T-helper 1 cell treated with Interleukin-12 subunit alpha and Interleukin-12 subunit beta and Interleukin-4 antibody, amounts not matched to agents 30 ng/mL and 1 ng/mL, for 36 hours (primary cell): ENCODE data around the gene THSD4. TPM values are rescaled to one million over a fixed set of nuclear protein-coding genes. Genes with fewer than 3 reads are reported as not detected.
"Not testable (repeated sequence)": the region's sequence is repeated elsewhere in the genome, so short reads cannot be mapped to it uniquely, and the experiment has no call there.

Source experiments
- intact Hi-C: fragments of 100-400 bp; cut with micrococcal nuclease; formaldehyde crosslinking; loops from one replicate; pipeline ENCODE4 v1.15.1; 2024
- total RNA-seq: library from RNA; stranded (reverse); gene quantifications from 2 replicates; pipeline ENCODE4 v1.2.3, GENCODE V29; 2022

The THSD4 gene
- total RNA-seq, 1 donor from 2014 or later = not detected

GRCh38 chr15:71187078-71187477 lies 71.8 kb downstream of the THSD4 start:
- intact Hi-C loops = no loop called here

DNA sequence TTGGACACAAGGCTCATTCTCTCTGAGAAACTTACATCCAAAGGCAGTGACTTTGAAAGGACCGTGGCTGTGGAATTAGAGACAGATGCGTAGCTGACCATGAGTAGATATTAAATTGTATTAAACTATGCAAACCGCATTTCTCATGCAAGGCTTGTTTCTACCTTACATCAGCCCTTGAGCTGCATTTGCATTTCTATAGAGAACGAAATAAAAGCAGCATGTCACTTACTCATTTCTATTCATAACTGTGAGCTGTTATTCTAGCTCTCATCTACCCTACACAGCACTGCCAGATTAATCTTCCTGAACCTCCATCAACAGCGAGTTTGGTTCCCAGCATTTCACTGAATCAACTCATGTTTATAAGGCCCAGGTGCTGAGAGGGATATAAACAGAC lies 72.3 kb downstream of the THSD4 start:
- intact Hi-C loops = no loop called here

- intact Hi-C loops = no loop called here
Observed at GRCh38 chr15:71189718-71190117, 74.4 kb downstream of the THSD4 start.

DNA sequence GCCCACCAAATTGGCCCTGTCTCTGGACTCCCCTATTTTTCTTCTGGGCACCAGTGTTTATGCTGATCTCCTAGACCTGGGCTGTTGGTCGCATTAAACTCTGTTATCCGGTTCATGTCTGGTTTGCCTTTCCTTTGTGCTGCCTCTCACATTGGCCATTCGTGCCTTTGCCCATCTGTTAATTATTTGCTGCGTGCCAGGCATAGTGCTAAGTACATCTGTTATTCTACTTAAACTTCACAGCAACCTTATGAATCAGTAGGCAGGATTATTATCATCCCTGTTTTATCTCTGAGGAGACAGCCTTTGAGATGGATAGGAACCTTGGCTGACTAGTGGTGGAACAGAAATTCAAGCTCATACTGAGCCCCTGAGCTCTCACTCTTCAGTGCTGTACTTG lies 76.0 kb downstream of the THSD4 start:
- intact Hi-C loops = no loop called here

- intact Hi-C loops = no loop called here
Observed at GRCh38 chr15:71192816-71193215, 77.5 kb downstream of the THSD4 start.

DNA sequence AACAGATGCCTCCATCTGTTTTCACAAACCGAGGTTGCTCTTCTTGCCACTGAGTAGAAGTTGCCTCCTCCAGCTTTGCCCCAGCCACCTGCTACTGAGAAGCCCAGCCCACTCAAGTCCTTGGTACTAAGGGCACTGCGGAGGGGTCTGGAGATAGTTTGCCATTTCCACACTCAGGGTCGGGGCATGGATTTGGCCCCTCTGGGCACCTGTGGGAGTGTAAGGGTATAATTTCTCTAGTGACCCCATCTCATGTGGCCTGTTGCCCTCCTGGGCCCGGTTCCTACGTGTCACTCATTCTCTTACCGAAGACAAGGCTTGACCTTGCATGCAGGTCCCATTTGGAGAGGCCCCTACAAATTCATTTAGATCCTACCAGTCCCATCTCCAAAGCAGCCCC lies 79.0 kb downstream of the THSD4 start:
- intact Hi-C loops = no loop called here

DNA sequence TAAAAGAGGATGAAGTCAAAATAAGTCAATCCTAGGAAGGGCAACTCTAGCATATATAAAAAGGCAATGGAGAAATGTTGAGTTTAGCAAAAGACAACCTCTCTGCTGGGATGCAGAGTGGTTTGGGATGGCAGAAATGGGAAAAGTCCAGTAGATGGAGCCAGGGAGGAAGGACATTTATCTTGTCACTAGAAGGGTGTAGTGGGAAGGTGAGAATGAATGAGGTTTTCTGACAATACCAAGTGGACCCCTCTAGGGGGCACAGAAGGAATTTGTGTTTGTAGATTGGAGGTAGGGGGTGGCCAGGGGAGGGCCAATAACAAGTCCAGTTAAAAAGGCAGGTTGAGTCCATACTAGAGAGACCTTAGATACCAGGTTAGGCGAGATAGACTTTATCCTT lies 80.0 kb downstream of the THSD4 start:
- intact Hi-C loops = no loop called here

DNA sequence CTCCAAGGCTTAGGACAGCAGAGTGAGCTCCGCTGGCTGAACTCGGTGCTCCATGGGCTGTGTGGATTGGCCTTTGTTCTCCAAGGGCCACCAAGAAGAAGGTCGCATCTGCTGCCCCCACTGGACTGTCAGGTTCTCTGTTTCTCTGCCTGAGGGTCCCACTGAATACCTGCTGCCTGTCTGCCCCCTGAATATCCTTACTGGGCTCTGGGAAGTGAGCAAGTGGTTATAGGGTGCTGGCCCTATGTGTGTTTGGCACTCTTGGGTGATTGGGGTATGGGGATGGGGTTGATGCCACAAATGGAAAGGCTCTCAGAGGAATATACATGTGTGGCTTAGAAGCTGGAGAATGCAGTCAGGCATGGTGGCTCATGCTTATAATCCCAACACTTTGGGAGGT lies 82.3 kb downstream of the THSD4 start:
- intact Hi-C loops = no loop called here

DNA sequence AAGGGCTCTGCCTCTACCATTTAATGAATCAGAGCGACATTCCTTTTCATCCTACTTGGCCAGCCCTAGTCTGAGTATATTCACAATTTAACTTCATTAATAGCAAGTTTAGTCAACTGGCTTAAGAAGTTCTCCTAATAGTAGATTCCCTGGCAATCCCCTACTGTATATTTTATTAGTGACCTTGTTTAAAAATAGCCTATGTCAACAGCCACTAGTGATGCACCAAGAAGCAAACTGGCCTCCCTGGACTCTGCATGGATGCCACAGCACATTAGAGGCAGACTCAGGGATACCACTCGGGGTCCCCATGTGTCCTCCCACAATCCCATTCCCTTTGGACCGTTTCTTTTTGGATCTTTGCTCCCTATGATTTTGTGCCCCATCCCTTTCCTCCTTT lies 83.6 kb downstream of the THSD4 start:
- intact Hi-C loops = no loop called here

DNA sequence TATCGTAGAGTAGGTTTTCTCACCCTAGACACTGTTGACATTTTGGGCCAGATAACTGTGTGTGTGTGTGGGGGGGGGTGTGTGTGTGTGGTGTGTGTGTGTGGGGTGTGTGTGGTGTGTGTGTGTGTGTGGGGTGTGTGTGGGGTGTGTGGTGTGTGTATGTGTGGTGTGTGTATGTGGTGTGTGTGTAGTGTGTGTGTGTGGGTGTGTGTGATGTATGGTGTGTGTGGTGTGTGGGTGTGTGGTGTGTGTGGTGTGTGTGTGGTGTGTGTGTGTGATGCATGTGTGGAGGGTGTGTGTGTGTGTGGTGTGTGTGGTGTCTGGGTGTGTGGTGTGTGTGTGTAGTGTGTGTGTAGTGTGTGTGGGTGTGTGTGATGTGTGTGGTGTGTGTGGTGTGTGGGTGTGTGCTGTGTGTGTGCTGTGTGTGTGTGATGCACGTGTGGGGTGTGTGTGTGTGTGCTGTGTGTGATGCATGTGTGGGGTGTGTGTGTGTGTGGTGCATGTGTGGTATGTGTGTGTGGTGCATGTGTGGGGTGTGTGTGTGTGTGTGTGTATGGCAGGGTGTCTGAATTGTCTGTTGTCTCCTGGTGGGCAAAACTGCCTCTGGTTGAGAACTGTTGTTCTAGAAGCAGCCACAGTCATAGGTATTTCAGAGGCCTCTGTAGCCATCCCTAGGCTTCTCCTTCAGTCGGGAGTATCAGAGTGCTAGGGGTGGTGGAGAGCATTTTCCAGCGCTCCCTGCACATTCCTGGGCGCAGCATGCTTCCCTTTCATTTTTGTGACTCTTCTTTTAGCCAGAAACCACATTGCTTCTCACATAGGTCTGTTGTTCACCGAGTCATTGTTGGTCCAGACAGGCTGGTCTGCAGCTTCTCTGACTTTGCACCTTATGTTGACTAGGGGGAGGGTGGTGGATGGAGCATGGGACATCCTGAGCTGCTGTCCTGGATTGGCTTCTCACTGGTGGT lies 84.4 kb downstream of the THSD4 start:
- intact Hi-C loops = no loop called here

- intact Hi-C loops = no loop called here
Observed at GRCh38 chr15:71201477-71201876, 86.2 kb downstream of the THSD4 start.

GRCh38 chr15:71202712-71203111 lies 87.4 kb downstream of the THSD4 start:
- intact Hi-C loops = no loop called here

GRCh38 chr15:71203586-71204474 lies 88.6 kb downstream of the THSD4 start:
- intact Hi-C loops = no loop called here

DNA sequence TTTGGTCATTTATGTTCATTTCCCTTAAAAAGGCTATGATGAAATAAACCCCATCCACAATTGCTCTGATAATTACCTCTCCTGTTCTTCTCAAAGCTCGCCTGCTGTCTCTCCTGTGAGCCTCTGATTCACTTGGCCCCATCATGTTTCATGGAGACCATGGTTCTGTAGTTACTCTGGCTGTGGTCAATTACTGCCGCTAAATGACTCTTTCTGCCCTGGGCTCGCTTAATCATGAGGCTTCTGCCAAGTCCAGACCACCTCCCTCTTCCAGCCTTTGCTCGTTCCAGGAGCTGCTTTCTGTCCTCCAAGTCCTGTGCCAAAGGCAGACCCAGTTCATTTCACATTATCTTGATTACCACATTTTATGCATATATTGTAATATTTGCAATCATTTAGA lies 91.9 kb downstream of the THSD4 start:
- intact Hi-C loops = no loop called here

DNA sequence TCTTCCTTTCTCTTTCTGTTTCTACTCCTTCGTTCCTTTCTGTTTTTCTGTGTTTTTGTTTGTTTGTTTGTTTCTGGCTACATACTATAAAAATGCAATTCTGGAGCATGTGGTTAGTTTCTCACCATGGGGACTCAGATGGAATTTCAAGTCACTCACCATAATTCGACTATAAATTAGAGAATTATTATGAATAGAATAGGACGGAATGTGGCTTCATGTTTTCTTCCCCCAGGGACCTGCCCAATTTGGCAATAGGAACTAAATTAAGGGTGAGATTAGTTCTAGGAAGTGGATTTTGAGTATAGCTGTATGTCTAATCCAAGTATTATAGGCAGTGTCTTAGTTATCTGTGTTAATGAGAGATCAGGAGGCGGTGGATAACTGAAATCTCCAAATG lies 96.9 kb downstream of the THSD4 start:
- intact Hi-C loops = no loop called here

- intact Hi-C loops = not testable (repeated sequence)
Observed at GRCh38 chr15:71213943-71214342, 98.7 kb downstream of the THSD4 start.

- intact Hi-C loops = no loop called here
Observed at GRCh38 chr15:71215126-71215894, 100.0 kb downstream of the THSD4 start.

GRCh38 chr15:71218272-71218805 lies 103.1 kb downstream of the THSD4 start:
- intact Hi-C loops = no loop called here

GRCh38 chr15:71219101-71219500 lies 103.8 kb downstream of the THSD4 start:
- intact Hi-C loops = no loop called here

- intact Hi-C loops = no loop called here
Observed at GRCh38 chr15:71219645-71220044, 104.4 kb downstream of the THSD4 start.

GRCh38 chr15:71220828-71221227 lies 105.6 kb downstream of the THSD4 start:
- intact Hi-C loops = no loop called here
